HepG2 (cell line): Measurements from ENCODE around the gene PAPPA.

ENCODE experiments used
- CREB1 ChIP-seq, 2 experiments: fragments of 450-650 bp in 1 of 2; IDR thresholded peaks; 2 replicates each; pipeline ENCODE4 v1.6.1; 2016 to 2017; ENCODE audit warnings: control low read depth in 1 of 2, mild to moderate bottlenecking in 1 of 2, missing compliant biosample characterization in 1 of 2, missing genetic modification characterization in 1 of 2
- DDIT3 ChIP-seq: sonication (generic); formaldehyde crosslinking; IDR thresholded peaks from 2 replicates; pipeline ENCODE4 v1.4.0; 2020; ENCODE audit warnings: mild to moderate bottlenecking, missing genetic modification reagents
- GATAD1 ChIP-seq: IDR thresholded peaks from 2 replicates; pipeline ENCODE4 v1.6.1; 2016; ENCODE audit warnings: missing genetic modification reagents, missing compliant biosample characterization
- HINFP ChIP-seq: sonication (generic); formaldehyde crosslinking; IDR thresholded peaks from 2 replicates; pipeline ENCODE4 v1.4.0; 2020; ENCODE audit warnings: low read depth, mild to moderate bottlenecking, missing genetic modification reagents
- HMG20B ChIP-seq: conservative IDR thresholded peaks from 2 replicates; pipeline ENCODE4 v1.6.1; 2016; ENCODE audit warnings: missing genetic modification reagents, missing compliant biosample characterization
- JDP2 ChIP-seq: sonication (generic); formaldehyde crosslinking; IDR thresholded peaks from 2 replicates; pipeline ENCODE4 v1.8.1; 2022; ENCODE audit warnings: missing genetic modification reagents, borderline replicate concordance
- NCOA2 ChIP-seq: sonication (generic); formaldehyde crosslinking; IDR thresholded peaks from 2 replicates; pipeline ENCODE4 v1.8.0; 2022; ENCODE audit warnings: inconsistent platforms
- RAD21 ChIP-seq: fragments of 450-650 bp; formaldehyde crosslinking; IDR thresholded peaks from 2 replicates; pipeline ENCODE4 v1.5.0; 2020; ENCODE audit warnings: mild to moderate bottlenecking
- RARA ChIP-seq: IDR thresholded peaks from 2 replicates; pipeline ENCODE4 v1.6.1; 2016; ENCODE audit warnings: missing genetic modification reagents, missing compliant biosample characterization
- RELA ChIP-seq: sonication (generic); formaldehyde crosslinking; IDR thresholded peaks from 2 replicates; pipeline ENCODE4 v1.4.0; 2020; ENCODE audit warnings: missing genetic modification reagents
- SRSF9 ChIP-seq: fragments of 200-400 bp; formaldehyde crosslinking; IDR thresholded peaks from 2 replicates; pipeline ENCODE4 v1.6.1; 2018; ENCODE audit warnings: borderline replicate concordance, mild to moderate bottlenecking, low read depth, low read length; ENCODE audit not compliant: insufficient read depth, poor library complexity, severe bottlenecking
- TCF7L2 ChIP-seq: IDR thresholded peaks from 2 replicates; pipeline ENCODE4 v1.6.1; 2011; ENCODE audit warnings: mild to moderate bottlenecking, low read depth, low read length, moderate library complexity
- ZNF354B ChIP-seq: sonication (generic); formaldehyde crosslinking; IDR thresholded peaks from 2 replicates; pipeline ENCODE4 v1.8.0; 2022; ENCODE audit warnings: mild to moderate bottlenecking, missing genetic modification reagents

- TF ChIP-seq NCOA2 (CRISPR knock-in tag) (no peak), SRSF9 (no peak), JDP2 (CRISPR knock-in tag) (no peak), RARA (no peak), RELA (CRISPR knock-in tag) (no peak), CREB1 (IDR thresholded peaks at IDR 0.05) (no peak), CREB1 (CRISPR knock-in tag; IDR thresholded peaks at IDR 0.05) (no peak), ZNF354B (CRISPR knock-in tag) (no peak), HMG20B (no peak), TCF7L2 (no peak), GATAD1 (CRISPR knock-in tag) (no peak), DDIT3 (no peak), HINFP (CRISPR knock-in tag) (no peak), RAD21 (CRISPR knock-in tag) (no peak)
Measured at GRCh38 chr9:116379821-116380220, 226.2 kb downstream of the PAPPA start.
